ENCODE measurements around the gene GPBAR1. TPM values are rescaled to one million over a fixed set of nuclear protein-coding genes. Genes with fewer than 3 reads are reported as not detected.

Gene GPBAR1
- total and polyA plus RNA-seq, 12 donors, result 0.36 to 3.7 (median 1.5) TPM

DNA sequence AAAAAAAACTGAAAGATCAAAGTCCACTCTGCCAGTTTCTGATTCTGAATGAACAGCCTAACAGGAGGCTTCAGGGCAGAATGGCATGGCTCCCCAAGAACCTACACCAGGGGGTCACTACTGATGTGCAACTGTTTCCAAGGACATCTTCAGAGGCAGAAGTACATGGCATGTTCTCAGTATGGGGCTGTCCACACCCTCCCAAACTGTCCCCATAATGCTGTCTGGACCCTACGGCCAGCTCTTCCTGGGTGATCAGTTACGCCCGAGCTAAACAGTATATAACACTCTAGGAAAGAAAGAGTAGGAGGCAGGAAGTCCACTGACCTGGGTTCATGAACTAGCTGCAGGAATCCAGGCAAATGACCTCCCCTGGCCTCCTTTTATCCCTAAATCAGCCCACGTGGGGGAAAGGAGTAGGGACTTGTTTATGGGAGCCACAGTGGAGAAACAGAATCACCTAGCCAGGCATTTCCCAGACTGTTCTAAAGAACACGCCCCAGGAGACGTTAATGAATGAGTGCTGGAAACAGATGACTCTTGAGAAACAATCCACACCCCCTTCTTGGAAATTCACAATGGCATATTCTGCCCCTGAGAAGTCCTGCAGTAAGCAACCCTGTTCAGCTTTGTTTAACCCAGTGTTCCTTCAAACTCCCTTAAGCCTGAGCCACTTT, 29.0 kb downstream of the GPBAR1 start:
- 35 to 40% methylated on average over 6 of the region's 6 CpGs for WGBS, 2 donors
- peaks cover 33 to 92% (median 68%) of the 10 kb centered on the region in 9 donors for H3K4me1 ChIP-seq
- DNase-seq (no peak), ATAC-seq (no peak)
- TF ChIP-seq, protein P1, sequence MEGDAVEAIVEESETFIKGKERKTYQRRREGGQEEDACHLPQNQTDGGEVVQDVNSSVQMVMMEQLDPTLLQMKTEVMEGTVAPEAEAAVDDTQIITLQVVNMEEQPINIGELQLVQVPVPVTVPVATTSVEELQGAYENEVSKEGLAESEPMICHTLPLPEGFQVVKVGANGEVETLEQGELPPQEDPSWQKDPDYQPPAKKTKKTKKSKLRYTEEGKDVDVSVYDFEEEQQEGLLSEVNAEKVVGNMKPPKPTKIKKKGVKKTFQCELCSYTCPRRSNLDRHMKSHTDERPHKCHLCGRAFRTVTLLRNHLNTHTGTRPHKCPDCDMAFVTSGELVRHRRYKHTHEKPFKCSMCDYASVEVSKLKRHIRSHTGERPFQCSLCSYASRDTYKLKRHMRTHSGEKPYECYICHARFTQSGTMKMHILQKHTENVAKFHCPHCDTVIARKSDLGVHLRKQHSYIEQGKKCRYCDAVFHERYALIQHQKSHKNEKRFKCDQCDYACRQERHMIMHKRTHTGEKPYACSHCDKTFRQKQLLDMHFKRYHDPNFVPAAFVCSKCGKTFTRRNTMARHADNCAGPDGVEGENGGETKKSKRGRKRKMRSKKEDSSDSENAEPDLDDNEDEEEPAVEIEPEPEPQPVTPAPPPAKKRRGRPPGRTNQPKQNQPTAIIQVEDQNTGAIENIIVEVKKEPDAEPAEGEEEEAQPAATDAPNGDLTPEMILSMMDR (IDR thresholded peaks at IDR 0.05), result no peak
- peak overlapping the region in 9 of 10 donors; percentile 52 to 100 (median 99) for H3K27ac ChIP-seq
- no peaks in the 10 kb centered on the region for H3K9me3 ChIP-seq
- intact Hi-C loops (cut with DNase I), result loop anchor here in 7 of 10 donors (5.0 to 10.0 kb wide), 5 partner anchors 105 to 275 kb away; partner anchors contain the start of genes CTDSP1 (in 6 of the 7), CNOT9 (in 1 of the 7) and USP37 (in 1 of the 7)
- peak overlapping the region in 9 of 10 donors; percentile 71 to 99 (median 92) for H3K4me3 ChIP-seq
- no peaks in the 10 kb centered on the region for H3K27me3 ChIP-seq
- H3K36me3 ChIP-seq, result peaks cover 0 to 6% (median 0%) of the 10 kb centered on the region in 9 donors

DNA sequence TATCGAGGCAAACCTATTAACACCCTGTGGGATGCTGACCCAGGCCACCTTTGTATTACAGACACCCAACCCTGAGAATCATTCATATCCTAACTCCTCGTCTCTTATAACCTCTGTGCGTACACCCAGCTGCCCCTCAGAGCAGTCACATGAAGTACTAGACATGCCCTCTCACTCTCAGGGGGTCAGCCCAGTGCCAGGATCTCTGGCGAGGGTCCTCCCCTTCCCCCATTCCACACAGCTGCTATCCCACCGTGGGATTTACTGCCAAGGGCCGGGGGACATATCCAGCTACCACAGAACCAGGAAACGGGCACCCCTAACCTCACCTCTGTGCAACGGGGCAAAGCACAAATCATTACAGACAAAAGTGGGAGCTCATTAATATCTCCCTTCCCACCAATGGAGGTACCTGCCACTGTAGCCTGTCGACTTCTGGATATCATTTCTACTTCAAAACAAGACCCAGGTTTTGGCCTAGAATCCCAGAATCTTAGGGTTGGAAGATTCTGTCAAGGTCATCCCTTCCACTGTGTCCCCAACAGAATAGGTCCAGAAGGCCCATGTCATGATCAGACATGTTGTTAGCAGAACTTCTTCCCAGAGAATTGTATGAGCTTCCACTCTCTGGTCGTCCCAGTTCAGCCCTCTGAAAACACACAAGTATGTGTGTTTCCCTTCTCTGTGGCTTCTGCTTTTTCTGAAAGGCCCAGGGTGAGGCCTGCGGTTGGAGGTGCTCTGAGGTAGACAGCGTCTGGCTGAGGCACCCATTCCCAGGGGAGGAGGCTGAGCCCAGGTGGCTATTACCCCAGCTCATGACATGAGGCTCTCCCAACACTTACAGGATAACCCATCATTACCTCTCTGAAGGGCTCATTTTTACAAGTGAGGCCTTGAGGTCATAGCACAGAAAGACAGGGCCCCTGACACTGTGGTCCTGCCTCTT, 29.8 kb downstream of the GPBAR1 start:
- intact Hi-C loops (cut with DNase I), result loop anchor here in 5 of 10 donors (5.0 to 10.0 kb wide), 5 partner anchors 104 to 274 kb away; partner anchors contain the start of genes CTDSP1 (in 4 of the 5), CNOT9 (in 1 of the 5) and USP37 (in 1 of the 5)
- WGBS, 2 donors, result 51 to 57% methylated on average over 12 of the region's 12 CpGs
- H3K4me3 ChIP-seq, result peak overlapping the region in 9 of 10 donors; percentile 71 to 99 (median 92)
- H3K27me3 ChIP-seq, result no peaks in the 10 kb centered on the region
- H3K27ac ChIP-seq, result peak overlapping the region; percentile 95 to 100 (median 98)
- TF ChIP-seq, protein P1 (IDR thresholded peaks at IDR 0.05), result no peak
- no peaks in the 10 kb centered on the region for H3K9me3 ChIP-seq
- H3K4me1 ChIP-seq, result peaks cover 26 to 89% (median 64%) of the 10 kb centered on the region in 9 donors
- H3K36me3 ChIP-seq, result no peaks in the 10 kb centered on the region
- DNase-seq, result no peak
- ATAC-seq, result no peak

DNA sequence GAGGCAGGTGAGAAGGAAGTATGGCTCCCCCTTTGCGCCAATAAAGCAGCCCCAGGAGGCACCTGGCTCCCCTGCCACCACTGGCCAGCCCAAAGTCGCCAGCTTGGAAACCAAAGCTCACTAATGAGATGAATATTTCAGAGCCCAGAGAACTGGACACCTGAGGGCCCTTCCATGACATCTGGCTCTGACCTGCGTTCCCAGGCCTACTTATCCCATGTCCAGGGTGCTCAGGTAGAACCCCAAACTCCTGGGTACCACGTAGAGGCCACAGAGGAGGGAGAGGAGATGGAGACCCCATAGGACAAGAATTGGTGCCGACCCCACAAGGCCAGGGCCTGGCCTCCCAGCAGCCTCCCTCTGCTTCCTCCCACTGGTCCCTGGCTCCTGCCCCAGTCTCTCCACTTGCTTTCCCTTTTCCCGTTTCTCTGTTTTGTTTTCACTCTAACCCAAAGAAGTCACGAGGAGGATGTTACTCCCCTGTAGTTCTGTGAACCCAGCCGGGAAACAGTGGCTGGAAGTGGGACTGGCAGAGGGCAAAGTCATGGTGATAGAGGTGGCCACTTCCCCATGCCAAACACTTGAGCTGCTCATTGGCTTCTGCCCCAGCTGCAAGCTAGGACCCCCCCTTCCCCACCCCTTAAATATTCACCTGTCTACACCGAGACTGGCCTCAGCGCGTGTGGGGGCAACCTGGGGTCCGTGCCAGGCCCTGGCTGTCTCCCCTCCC, 30.7 kb downstream of the GPBAR1 start:
- TF ChIP-seq, protein P1 (IDR thresholded peaks at IDR 0.05), result no peak
- Histone ChIP-seq H3K27ac (peak overlapping the region; percentile 95 to 100 (median 98)), H3K4me1 (peaks cover 17 to 80% (median 55%) of the 10 kb centered on the region in 9 donors), H3K4me3 (peak overlapping the region; percentile 71 to 99 (median 92)), H3K9me3 (no peaks in the 10 kb centered on the region), H3K36me3 (no peaks in the 10 kb centered on the region), H3K27me3 (no peaks in the 10 kb centered on the region)
- ATAC-seq (peak; percentile 3 to 22 (median 8)), DNase-seq (peak in 1 of 2 donors; percentile 42)
- WGBS, 2 donors, result 27 to 33% methylated on average over 12 of the region's 12 CpGs
- intact Hi-C loops (cut with DNase I), result loop anchor here in 6 of 10 donors (1.0 to 10.0 kb wide), 8 partner anchors 21 to 273 kb away; partner anchors contain the start of genes CTDSP1 (in 4 of the 6), AAMP (in 1 of the 6), ARPC2 (in 1 of the 6) and CNOT9 (in 1 of the 6)
